Stimulated activated CD4-positive, alpha-beta T cell treated with anti-CD3 and anti-CD28 coated beads, Interleukin-4, amount 100 ng/mL, for 48 hours (primary cell): ENCODE results near the gene GRK5.

ENCODE experiments used
- DNase-seq, 2 donors: peaks; one replicate each; pipeline ENCODE4 v3.0.0-alpha.2; 2020; ENCODE audit warnings: low read depth in 2 of 2

The GRK5 gene

DNA sequence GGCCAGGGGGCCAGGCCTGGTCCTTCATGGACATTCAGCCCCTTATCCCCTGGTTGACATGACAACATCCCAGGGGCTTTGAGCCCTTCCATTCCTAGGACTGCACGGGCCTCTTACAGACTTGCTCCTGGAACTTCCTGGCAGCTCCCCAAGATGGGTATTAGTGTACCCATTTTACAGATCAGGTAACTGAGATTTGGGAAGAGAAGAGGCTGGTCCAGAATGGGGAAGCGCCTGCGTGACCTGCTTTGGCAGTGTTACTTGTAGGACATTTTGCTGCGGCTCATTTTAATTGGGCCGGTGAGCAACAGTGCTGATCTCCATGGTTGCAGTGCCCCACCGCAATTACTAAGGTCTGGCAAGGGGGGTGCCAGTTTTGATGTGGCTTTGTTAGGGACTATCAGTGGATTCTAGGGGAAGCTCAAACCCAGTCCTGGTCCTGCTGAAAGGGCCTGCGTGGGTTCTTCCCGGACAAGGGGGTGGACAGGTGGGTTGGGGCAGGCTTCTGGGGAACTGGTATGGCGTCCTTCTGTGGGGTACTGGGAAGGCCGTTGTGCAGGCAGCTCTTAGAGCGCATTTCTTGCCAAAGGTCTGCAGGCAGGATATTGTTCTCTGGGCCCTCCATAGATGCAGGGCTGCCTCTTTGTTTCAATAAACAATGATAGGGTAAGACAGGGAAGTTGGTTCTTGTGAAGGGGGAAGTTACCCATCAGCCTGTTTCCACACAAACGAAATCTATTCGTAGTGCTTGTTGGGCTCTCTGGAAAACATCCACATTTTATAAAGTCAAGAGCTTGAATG lies 197.5 kb downstream of the GRK5 start:
- DNase-seq: no peak

DNA sequence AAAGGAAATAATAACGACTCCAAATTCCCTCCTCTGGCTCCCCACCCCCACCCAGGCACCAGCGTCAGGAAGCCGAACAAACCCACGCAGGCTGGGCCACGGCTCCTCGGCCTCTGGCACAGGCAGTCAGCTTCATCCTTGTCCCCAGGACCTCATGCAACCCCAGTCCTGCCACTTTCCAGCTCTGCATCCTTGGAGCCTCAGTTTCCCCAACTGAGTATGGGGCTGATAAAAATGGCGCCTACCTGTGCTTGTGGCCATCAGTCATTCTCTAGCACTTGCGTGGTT lies 198.1 kb downstream of the GRK5 start:
- DNase-seq: no peak

DNA sequence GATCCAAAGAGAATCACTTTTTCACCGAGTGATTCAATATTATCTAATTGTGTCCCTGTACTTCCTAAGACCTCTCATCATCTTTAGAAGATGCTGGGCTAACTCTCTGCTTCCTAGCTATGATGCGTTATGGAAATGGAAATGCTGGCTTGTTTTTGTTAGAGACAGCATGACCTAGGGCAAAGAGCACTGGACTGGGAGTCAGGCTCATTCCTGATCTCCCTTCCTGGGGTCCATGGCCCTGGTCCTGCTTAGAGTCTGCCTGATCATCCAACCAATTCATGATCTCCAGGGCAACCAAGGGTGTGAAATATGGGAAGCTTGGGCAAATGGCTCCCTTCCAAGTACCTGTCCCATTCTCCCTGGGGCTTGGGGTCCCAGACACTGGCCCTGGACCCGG lies 198.8 kb downstream of the GRK5 start:
- DNase-seq: no peak

DNA sequence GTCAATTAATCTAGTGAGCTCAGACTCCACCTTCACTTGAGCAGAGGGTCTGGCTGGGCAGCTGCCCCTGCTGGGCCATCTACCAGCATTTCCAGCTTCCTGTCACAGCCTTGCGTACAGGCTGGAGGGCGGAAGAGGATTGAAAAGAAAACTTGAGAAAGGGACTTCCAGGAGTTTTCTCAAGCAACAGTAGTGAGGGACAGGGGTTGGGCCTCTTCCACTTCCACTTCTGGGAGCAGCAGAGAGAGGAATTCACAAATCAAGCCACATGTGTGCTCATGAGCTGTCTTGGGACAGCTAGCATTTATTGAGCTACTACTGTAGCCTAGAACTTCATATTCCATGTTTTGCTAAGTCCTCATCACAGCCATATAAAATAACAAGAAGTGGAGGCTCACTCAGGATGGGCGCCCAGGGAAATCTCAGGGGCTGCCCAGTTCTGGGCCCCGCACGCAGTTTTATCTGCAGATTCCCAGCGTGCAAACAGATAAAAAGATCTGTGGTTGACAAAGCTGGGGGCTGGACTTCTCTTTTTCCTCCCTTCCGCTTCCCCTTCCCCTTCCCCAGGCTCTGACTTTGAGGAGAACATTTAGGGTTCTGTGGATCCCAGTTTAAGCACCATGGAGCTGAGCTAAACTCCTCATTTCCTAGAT lies 199.4 kb downstream of the GRK5 start:
- DNase-seq: no peak

DNA sequence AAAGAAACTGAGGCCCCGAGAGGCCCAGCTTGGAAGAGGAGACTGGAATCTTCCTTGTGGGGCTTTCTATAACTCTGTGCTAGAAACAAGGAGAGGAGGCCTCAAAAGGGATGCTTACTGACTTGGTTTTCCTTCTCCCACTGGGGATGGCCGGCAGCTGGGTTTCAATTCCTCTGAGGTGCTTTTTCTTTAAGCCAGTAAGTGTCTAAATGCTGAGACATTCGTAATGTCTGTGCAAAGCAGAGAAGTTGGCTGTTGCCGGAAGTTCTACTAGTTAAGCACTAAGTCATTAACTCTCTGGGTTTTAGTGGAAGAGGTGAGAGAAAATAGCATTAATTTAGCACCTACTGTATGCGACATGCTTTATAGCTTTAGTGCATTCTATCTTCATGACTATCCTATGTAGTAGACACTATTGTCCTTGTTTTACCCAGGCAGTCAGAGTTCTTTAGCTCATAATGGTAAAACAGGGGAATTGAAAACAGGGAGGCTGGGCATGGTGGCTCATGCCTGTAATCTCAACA lies 199.9 kb downstream of the GRK5 start:
- DNase-seq: no peak

DNA sequence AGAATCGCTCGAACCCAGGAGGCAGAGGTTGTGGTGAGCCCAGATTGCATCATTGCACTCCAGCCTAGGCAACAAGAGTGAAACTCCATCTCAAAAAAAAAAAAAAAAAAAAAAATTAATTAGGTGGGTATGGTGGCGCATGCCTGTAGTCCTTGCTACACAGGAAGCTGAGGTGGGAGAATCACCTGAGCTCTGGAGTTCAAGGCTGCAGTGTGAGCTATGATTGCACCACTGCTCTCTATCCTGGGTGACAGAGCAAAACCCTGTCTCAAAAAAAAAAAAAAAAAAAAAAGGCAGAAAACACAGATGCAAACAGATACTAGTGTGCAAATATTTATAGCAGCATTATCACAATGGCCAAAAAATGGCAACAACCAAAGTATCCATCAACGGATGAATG lies 200.7 kb downstream of the GRK5 start:
- DNase-seq: no peak

DNA sequence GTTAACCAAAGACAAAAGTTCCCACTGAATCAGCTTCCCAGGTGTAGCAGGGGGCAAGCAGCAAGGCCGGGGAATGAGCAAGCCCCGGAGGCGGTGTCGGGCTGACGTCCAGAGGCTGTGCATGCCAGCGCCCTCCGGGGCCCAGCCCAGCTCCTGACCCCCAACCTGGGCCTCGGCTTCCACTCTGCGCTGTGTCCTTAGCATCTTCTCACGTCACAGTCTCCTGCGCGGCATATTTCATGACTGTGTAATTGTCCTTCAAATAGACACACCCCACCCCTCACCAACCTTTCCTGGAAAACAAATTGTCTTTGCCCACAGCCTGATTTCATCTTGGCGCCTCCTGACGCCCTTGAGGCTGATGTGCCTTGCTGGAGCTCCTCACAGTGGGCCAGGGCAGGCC lies 201.6 kb downstream of the GRK5 start:
- no peak for DNase-seq

DNA sequence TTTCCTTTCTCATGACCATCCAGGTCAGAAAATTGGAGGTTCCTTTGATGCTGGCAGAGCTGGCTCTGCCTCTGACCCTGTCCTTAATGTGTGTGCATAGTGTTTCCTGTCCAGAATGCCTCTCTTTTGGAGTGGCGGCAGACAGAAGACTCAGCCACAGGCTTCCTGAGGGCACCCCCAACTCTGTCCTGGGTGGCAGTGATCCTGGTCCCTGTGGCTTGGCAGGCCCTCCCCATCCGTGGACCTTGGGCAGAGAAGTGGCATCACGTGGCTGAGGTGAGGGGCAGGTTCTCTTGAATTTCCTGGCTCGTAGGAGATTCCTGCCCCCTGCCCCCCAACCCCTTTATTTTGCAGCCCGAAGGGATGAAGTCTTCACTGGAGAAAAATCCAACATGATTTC lies 202.0 kb downstream of the GRK5 start:
- DNase-seq: no peak

DNA sequence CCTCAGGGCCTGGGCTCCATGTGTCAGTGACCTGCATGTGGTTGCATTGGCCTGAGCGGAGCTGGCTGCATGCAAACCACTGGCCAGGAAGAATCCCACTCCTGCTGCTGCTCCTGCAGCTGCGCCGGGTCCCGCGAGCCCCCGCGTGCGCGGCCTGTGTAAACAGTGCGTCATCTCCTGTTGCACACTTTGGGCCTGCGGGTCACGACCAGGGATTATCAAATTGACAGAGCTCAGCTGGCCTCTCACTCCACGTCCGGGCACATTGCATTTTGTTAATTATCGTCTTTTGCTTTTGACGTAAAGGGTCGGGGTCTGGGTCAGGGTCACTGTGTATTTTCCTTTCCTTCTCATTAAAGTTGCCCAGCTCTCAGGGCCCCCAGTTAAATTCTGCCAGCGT lies 202.5 kb downstream of the GRK5 start:
- no peak for DNase-seq

DNA sequence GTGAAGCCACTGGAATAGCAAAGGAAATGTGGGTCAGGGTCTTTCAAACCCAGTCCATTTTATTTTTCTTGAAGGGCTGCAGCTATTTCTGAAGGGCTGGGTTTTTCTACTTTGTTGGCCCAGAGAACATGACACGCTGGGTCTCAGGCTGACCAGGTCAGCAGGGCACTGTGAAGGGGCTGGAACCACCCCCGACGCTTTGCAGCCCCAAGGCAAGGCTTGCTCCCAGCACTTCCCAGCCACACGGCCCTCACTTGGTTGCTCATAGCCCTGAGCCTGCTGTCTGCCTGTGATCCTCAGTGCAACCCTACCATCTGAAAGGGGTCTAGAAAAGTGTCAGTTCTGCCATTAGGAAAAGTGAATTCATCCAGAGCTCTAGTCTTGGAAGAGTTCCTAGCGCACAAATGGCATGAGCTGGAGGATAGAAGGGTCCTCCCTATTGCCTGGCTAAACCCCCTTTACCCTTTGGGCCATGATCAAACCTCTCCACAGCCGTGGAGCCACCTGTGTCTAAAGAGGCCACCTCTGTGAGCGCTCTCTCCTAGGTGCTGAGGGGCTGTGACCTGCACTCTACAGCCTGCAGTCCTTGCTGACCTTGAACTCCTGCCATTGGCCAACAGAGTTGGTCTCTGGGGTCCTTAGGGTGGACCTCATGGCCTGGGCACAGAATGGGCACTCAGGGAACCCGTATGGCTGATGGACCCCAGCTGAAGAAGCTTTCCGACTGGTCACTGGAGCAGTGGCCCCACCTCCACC lies 203.2 kb downstream of the GRK5 start:
- DNase-seq: no peak

DNA sequence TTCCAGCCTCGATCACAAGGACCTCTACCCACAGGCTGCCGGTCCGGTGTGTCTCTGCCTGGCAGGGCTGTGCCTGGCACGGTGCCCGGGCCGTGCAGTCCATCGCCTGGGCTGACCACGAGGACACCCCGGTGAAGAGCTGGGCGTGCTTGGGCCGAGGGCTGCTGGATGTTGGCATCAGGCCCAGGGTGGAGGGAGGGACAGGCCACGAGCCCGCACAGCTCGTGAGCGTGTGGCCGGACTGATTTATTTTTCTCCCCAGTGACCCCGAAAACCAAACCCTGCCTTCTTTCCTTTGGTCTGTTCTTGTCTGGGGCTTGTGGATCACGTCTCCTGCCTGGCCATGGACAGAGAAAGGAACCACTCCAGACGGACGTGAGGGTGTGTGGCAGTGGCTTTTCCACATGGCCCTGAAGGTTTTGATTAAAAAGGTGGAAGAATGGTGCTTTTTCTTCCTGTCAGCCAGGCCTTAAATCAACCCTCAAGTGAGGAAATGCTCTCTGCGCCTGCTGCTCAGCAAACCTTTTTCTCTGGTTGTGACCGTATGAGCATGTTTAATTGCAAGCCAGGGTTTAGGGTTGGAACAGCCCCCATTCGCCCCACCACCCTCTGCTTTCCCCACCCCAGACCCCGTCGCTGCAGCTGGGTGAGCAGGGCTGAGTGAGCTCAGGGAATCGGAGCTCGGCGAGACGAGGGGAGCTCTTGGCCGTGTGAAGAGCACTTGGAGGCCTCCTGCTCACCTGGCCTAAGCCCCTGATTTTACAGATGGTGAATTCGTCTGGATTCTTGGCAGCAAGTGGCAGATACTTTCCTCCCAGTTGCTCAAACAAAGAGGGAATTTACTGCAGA lies 205.1 kb downstream of the GRK5 start:
- DNase-seq: no peak

DNA sequence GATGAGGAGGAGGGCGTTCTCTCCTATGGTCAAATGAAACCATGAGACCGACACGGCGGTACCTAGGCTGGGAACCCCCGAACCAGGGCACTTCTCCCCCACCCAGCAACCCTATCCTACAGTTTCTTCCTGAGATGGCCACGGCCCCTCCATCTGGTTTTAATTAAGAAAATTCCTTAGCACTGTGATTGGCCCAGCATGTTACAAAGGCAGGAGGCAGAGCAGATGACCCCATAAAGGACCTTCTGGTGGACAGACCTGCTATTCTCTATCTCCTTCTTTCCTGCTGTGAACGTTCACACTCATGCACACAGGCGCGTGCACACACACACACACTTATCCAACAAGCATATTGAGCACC lies 205.7 kb downstream of the GRK5 start:
- no peak for DNase-seq

DNA sequence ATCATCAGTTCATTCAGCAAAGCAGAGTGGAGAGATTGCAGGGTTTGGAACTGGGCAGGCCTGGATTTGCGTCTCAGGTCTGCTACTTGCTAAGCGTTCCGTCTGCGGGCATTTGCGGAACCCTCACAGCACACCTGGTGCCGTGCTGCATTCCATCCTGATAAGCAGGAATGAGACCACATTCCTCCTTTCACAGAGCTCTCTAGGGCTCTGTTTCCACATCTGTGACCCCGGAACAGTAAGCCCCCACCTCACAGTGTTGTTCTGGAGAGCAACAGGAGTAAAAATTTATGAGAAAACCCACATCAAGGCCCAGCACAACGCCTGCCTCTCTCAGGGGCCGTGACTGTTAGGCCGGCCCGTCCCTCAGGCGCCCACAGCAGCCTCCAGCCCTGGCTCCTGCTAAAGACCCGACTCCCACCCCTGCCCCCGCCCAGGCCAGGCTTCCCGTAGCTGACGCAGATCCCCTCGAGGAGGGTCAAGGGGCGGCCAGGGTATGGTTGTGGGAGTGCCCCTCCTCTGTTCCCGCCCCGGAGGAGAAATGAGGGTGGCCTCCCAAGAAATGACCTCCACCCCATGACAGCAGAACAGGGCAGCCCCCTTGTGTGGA lies 206.2 kb downstream of the GRK5 start:
- DNase-seq: no peak

DNA sequence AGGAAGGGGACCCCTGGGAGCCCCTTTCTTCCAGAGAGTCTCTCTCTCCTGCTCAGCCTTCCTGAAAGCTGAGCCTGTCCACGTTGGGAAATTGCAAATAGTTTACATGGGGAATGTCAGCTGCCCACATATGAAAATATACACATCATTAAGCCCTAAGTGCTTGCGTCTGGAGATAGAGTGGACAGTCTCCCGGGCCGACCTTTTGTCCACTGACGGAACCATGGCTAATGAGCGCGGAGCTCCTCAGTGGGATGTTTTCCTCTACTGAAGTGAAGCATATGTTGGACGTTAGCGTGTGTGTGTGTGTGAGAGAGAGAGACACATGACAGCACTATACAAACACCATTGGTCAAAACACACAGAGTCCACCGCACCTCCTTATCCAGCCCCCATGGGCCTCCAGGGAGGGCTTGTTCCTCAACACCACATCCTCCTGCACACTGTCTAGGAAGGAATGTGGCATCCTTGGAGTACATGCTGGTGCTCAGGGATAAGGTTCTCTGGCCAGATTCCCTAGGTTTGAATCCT lies 206.8 kb downstream of the GRK5 start:
- no peak for DNase-seq

DNA sequence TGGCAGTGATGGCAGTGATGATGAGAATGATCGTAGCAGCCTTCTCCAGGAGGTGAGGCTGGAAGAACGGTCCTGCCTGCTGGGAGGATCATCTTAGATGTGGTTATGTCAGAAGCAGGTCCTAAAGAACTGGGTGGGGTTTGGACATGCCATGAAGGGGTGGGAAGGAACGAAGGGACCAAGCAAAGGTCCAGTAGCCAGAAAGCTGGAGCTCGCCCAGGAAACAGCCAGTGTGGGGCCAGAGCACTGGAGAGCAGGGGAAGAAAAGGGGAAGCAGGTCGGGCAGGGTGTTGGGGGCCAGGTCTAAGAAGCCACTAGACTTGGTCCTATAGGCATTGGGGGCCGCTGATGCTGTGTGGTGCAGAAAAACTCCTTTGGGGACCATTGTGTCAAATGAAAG lies 207.8 kb downstream of the GRK5 start:
- DNase-seq: no peak

DNA sequence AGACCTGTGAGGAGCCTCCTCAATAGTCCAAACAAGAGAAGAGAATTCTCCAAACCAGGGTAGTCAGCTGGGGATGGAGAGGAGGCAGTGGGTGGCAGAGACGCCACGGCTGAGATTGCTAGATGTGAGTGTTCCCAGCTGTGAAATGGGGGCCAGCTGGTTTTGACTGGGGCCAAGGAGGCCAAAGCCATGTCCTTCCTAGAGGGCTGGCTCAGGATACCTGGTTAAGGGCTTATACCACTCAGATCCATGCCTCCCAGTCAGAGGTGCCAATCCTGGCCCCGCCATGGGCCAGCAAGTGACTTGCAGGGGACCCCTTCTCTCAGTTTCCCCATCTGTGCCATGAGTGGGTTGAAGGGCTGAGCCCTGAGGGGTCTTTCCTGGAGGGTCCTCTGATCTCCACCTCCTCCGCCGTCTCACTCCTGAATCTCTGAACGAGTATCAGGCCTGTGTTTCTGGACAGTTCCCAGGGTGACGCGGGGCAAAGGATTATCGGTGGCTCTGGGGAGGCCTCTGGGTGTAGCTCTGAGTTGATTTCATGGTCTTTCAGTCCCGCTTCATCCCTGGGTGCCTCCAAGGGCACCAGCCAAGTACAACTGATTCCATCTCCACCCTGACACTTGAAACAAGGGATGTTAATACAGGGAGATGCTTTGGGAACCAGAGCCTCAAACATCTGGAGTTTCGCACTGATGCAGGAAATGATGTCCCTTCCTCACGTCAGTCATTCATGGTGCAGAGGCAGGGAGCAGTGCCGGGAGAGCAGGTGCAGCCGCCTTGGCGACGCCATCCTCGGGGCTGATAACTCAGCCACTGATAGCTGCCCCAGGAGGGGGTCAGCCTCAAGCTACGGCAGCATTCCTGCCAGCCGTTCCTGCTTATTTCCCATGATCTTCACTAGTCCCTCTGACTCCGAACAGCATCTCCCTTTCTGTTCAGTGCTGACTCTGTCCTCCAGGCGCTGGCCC lies 208.4 kb downstream of the GRK5 start:
- DNase-seq: no peak

DNA sequence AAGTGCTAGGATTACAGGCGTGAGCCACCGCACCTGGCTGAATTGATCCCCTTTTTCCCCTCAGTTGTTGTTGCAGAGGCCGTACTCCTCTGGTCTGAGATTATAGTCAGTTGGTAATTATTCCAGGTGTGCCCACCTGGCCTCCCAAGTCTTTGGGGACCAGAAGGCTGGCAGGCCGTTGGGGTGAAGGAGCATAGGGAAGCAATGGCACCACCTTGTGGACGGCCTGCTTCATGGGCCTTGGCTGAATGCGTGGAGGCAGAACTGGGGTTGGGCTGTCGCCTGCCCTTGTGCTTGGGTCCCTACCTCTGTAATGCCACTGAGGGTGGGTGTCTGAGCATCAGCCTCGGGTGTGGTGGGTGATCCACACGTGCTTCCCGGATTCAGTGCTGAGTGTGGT lies 209.5 kb downstream of the GRK5 start:
- DNase-seq: peak; percentile 49 to 61

DNA sequence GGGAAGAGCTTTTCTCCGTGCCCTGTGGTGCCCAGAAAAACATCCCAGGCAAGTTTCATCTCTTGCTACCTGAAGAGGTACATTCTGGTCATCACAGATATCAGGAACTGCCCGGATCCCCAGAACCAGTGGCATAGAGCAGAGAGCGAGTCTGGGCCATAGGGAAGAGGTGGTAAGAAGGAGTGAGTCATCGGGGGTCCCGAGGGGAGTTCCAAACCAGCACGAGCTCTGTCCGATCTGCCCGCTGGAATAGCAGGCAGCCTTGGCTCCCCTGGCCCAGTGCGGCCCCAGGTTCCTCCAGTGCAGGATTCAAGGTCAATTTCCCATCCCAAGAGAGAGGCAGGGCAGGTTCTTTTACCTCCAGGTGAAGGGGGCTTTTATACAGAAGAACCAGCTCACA lies 210.5 kb downstream of the GRK5 start:
- DNase-seq: no peak

DNA sequence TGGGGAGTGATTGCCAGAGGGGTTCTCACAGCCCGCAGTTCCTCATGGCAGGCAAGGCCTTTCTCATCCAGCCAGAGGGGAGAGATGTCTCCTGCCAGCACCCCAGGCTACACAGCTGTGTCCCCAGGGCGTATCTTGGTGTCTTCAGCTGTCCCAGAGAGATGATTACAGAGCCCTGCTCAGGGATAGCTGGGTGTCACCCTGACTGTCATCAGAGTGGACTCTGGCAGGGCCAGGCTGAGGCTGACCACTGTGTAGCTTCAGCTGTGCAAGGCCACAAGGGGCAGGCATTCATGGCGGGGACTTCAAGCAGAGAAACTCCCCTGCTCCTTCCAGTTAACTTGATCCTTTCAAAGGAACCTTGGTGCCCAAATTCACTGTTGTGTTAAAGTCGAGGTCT lies 211.0 kb downstream of the GRK5 start:
- no peak for DNase-seq

DNA sequence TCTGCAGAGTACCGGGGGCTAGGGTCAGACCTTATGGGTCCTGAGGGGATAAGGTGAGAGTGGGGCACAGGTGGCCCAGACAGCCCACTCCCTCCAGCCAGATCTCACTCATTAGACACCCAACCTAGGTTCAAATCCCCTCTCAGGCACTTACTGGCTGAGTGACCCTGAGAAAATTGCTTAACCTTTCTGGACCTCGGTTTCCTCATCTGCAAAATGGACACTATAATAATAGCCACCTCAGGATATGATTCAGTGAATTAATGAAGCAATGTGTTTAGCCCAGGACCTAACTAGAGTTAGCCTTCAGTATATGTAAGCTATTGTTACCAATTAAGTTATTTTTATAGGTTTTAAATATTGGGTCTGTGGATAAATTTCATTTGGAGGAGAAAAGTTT lies 212.6 kb downstream of the GRK5 start:
- no peak for DNase-seq
